ENCODE results near the gene S100P. TPM values are rescaled to one million over a fixed set of nuclear protein-coding genes. Genes with fewer than 3 reads are reported as not detected.
"Not testable (repeated sequence)": the region's sequence is repeated elsewhere in the genome, so short reads cannot be mapped to it uniquely, and the experiment has no call there.

Gene S100P
- total and polyA plus RNA-seq, 8 donors = 2.3 to 85.0 (median 4.8) TPM

GRCh38 chr4:6724421-6725111, 30.9 kb downstream of the S100P start:
- DNase-seq (no peak), ATAC-seq (no peak)
- Histone ChIP-seq H3K4me1 (peaks cover 0 to 7% of the 10 kb centered on the region in 2 donors), H3K4me3 (no peak overlapping the region), H3K9me3 (no peaks in the 10 kb centered on the region), H3K27ac (no peak overlapping the region), H3K27me3 (no peaks in the 10 kb centered on the region), H3K36me3 (no peaks in the 10 kb centered on the region)
- intact Hi-C loops (cut with DNase I) = loop anchor here in 1 of 2 donors (5.0 to 10.0 kb wide), 2 partner anchors 148 to 350 kb away; no protein-coding TSS in a partner anchor
- TF ChIP-seq CTCF (IDR thresholded peaks at IDR 0.05) = no peak

GRCh38 chr4:6725427-6725961, 31.8 kb downstream of the S100P start:
- not testable (repeated sequence) for ATAC-seq, H3K27ac ChIP-seq, H3K4me1 ChIP-seq, H3K4me3 ChIP-seq, H3K36me3 ChIP-seq, H3K27me3 ChIP-seq, DNase-seq, H3K9me3 ChIP-seq
- intact Hi-C loops (cut with DNase I) = loop anchor here in 1 of 2 donors (10.0 kb wide), 1 partner anchor 349 kb away; no protein-coding TSS in a partner anchor

GRCh38 chr4:6727081-6727942, 33.6 kb downstream of the S100P start:
- intact Hi-C loops (cut with DNase I) = loop anchor here in 1 of 2 donors (10.0 kb wide), 1 partner anchor 347 kb away; no protein-coding TSS in a partner anchor
- H3K4me3 ChIP-seq = no peak overlapping the region
- H3K27ac ChIP-seq = no peak overlapping the region
- peak in 3 of 4 donors; percentile 32 to 81 (median 40) for DNase-seq
- no peaks in the 10 kb centered on the region for H3K36me3 ChIP-seq
- no peaks in the 10 kb centered on the region for H3K27me3 ChIP-seq
- TF ChIP-seq CTCF (IDR thresholded peaks at IDR 0.05) = no peak
- H3K9me3 ChIP-seq = no peaks in the 10 kb centered on the region
- H3K4me1 ChIP-seq = no peaks in the 10 kb centered on the region
- ATAC-seq = peak; percentile 24

GRCh38 chr4:6727943-6728250, 34.2 kb downstream of the S100P start:
- intact Hi-C loops (cut with DNase I) = loop anchor here in 1 of 2 donors (10.0 kb wide), 1 partner anchor 347 kb away; no protein-coding TSS in a partner anchor
- Histone ChIP-seq H3K4me1 (peaks cover 5 to 6% of the 10 kb centered on the region in 2 donors), H3K36me3 (no peaks in the 10 kb centered on the region), H3K4me3 (no peak overlapping the region), H3K27ac (no peak overlapping the region), H3K27me3 (no peaks in the 10 kb centered on the region), H3K9me3 (no peaks in the 10 kb centered on the region)
- DNase-seq (no peak), ATAC-seq (no peak)
- no peak for TF ChIP-seq CTCF (IDR thresholded peaks at IDR 0.05)

GRCh38 chr4:6728320-6729029, 34.8 kb downstream of the S100P start:
- DNase-seq (no peak), ATAC-seq (no peak)
- H3K36me3 ChIP-seq = no peaks in the 10 kb centered on the region
- H3K4me3 ChIP-seq = no peak overlapping the region
- TF ChIP-seq CTCF (IDR thresholded peaks at IDR 0.05) = no peak
- H3K27ac ChIP-seq = no peak overlapping the region
- peaks cover 6 to 7% of the 10 kb centered on the region in 2 donors for H3K4me1 ChIP-seq
- intact Hi-C loops (cut with DNase I) = loop anchor here in 1 of 2 donors (10.0 kb wide), 1 partner anchor 346 kb away; no protein-coding TSS in a partner anchor
- H3K9me3 ChIP-seq = no peaks in the 10 kb centered on the region
- no peaks in the 10 kb centered on the region for H3K27me3 ChIP-seq

Data from left lung (tissue), 10 donors.